Spleen (tissue), 11 donors: ENCODE data around the gene TMEM139. TPM values are rescaled to one million over a fixed set of nuclear protein-coding genes. Genes with fewer than 3 reads are reported as not detected.

Experiments
- DNase-seq: peaks from one replicate; pipeline ENCODE4 v3.0.0-alpha.2; 2020
- H3K27ac ChIP-seq, 8 donors: fragments of 200-600 bp; sonication (generic) in 7 of 8; 1 replicate in 4 of 8; 2 replicates in 4 of 8; pipeline versions ENCODE4 v1.5.0 to v1.8.0; 2016 to 2021; ENCODE audit warnings: inconsistent platforms in 4 of 8, mild to moderate bottlenecking in 4 of 8, moderate library complexity in 1 of 8
- H3K27me3 ChIP-seq, 7 donors: fragments of 200-600 bp; sonication (generic) in 6 of 7; replicated peaks in 1 of 7; 1 replicate in 4 of 7; 2 replicates in 3 of 7; pipeline versions ENCODE4 v1.5.0 to v1.8.0; 2016 to 2021; ENCODE audit warnings: inconsistent platforms in 3 of 7, mild to moderate bottlenecking in 1 of 7
- H3K36me3 ChIP-seq, 6 donors: fragments of 200-600 bp; sonication (generic) in 5 of 6; 1 replicate in 4 of 6; 2 replicates in 2 of 6; pipeline versions ENCODE4 v1.5.0 to v1.8.0; 2016 to 2021; ENCODE audit warnings: inconsistent platforms in 2 of 6
- H3K4me1 ChIP-seq, 6 donors: fragments of 200-600 bp; sonication (generic) in 5 of 6; 1 replicate in 3 of 6; 2 replicates in 3 of 6; pipeline versions ENCODE4 v1.5.0 to v1.8.0; 2016 to 2021; ENCODE audit warnings: inconsistent platforms in 3 of 6
- H3K4me3 ChIP-seq, 8 donors: fragments of 200-600 bp; sonication (generic) in 7 of 8; 1 replicate in 4 of 8; 2 replicates in 4 of 8; pipeline versions ENCODE4 v1.5.0 to v1.8.0; 2016 to 2021; ENCODE audit warnings: inconsistent platforms in 4 of 8, mild to moderate bottlenecking in 4 of 8, moderate library complexity in 2 of 8
- H3K9me3 ChIP-seq, 8 donors: fragments of 200-600 bp; sonication (generic) in 7 of 8; 1 replicate in 4 of 8; 2 replicates in 4 of 8; pipeline versions ENCODE4 v1.5.0 to v1.8.0; 2016 to 2021; ENCODE audit warnings: inconsistent platforms in 4 of 8
- POLR2A ChIP-seq, 3 donors: fragments of 450-650 bp; IDR thresholded peaks; one replicate each; pipeline ENCODE4 v1.5.1; 2017; ENCODE audit warnings: antibody characterized with exemption in 3 of 3, mild to moderate bottlenecking in 1 of 3
- POLR2AphosphoS5 ChIP-seq, 3 donors: sonication (generic); formaldehyde crosslinking; IDR thresholded peaks; one replicate each; pipeline ENCODE4 v1.5.1; 2017; ENCODE audit warnings: antibody characterized with exemption in 3 of 3
- WGBS, 5 donors: extraction: QIAGEN DNeasy Blood & Tissue Kit in 3 of 5; methylation state at CpG; one replicate each; pipeline versions ENCODE4 v1.1.5 to v1.1.7; 2013 to 2018; 5-methylcytosine and 5-hydroxymethylcytosine counted together
- intact Hi-C: fragments of 100-400 bp; cut with DNase I; formaldehyde crosslinking; loops from one replicate; pipeline ENCODE4 v1.15.0; 2023; ENCODE audit warnings: low total_unique reads
- polyA plus RNA-seq, 3 donors: library from polyadenylated mRNA; stranded (reverse); fragments of 200-250 nt; gene quantifications; one replicate each; pipeline ENCODE4 v1.2.1, GENCODE V29; 2013
- small RNA-seq, 4 donors: library from RNA; depleted of rRNA; stranded (forward); fragments of <200 nt; gene quantifications; one replicate each; pipeline ENCODE3, GENCODE V24; 2016
- total RNA-seq, 7 donors: library from RNA; depleted of rRNA in 3 of 7; stranded (reverse); fragments of >200 nt in 3 of 7; fragmentation: NEBNext Ultra II Directional in 4 of 7; extraction: Animal tissue kit (Norgen Biotek cat#: 25700) in 4 of 7; gene quantifications; one replicate each; pipeline versions ENCODE4 v1.1.0 to v1.2.1, GENCODE V29; 2016 to 2021
- TF ChIP-seq, protein P1 (sequence below), 11 experiments: fragments of 200-600 bp in 7 of 11; fragments of 450-650 bp in 4 of 11; sonication (generic) in 4 of 11; IDR thresholded peaks in 8 of 11; conservative IDR thresholded peaks in 3 of 11; 1 replicate in 7 of 11; 2 replicates in 4 of 11; pipeline versions ENCODE4 v1.4.0 to v1.8.0; 2016 to 2021; ENCODE audit warnings: antibody characterized with exemption in 11 of 11, inconsistent platforms in 4 of 11, mild to moderate bottlenecking in 1 of 11
- donor health status: healthy with polysubstance abuse.
- donor health status: DM: no; HTN: no; CAD: no; lungs with moderate emphysema.
- donor health status: DM: no; HTN: no; CAD: no.
- donor health status: Bipolar disorder and iron deficiency.
- donor health status: healthy.
- donor health status: DM: no; HTN: no; CAD: no.
- donor health status: DM: yes; HTN: yes; CAD: no.

The TMEM139 gene
- total and polyA plus RNA-seq, 10 donors, result 0.52 to 2.3 (median 1.1) TPM

GRCh38 chr7:143329471-143330170 lies 44.9 kb downstream of the TMEM139 start:
- TF ChIP-seq, protein P1, sequence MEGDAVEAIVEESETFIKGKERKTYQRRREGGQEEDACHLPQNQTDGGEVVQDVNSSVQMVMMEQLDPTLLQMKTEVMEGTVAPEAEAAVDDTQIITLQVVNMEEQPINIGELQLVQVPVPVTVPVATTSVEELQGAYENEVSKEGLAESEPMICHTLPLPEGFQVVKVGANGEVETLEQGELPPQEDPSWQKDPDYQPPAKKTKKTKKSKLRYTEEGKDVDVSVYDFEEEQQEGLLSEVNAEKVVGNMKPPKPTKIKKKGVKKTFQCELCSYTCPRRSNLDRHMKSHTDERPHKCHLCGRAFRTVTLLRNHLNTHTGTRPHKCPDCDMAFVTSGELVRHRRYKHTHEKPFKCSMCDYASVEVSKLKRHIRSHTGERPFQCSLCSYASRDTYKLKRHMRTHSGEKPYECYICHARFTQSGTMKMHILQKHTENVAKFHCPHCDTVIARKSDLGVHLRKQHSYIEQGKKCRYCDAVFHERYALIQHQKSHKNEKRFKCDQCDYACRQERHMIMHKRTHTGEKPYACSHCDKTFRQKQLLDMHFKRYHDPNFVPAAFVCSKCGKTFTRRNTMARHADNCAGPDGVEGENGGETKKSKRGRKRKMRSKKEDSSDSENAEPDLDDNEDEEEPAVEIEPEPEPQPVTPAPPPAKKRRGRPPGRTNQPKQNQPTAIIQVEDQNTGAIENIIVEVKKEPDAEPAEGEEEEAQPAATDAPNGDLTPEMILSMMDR (IDR thresholded peaks at IDR 0.05 in 8 of 11, conservative IDR thresholded peaks at IDR 0.05 in 3 of 11), result no peak
- TF ChIP-seq POLR2A (IDR thresholded peaks at IDR 0.05), result no peak
- Histone ChIP-seq H3K9me3 (no peaks in the 10 kb centered on the region), H3K36me3 (no peaks in the 10 kb centered on the region), H3K27ac (no peak overlapping the region), H3K4me3 (no peak overlapping the region), H3K27me3 (no peaks in the 10 kb centered on the region), H3K4me1 (peaks cover 0 to 18% (median 3%) of the 10 kb centered on the region in 6 donors)
- whole genome bisulfite sequencing, 5 donors, result 90 to 93% (median 91%) methylated on average over 10 of the region's 10 CpGs
- intact Hi-C loops, result no loop called here
- DNase-seq, result no peak

DNA sequence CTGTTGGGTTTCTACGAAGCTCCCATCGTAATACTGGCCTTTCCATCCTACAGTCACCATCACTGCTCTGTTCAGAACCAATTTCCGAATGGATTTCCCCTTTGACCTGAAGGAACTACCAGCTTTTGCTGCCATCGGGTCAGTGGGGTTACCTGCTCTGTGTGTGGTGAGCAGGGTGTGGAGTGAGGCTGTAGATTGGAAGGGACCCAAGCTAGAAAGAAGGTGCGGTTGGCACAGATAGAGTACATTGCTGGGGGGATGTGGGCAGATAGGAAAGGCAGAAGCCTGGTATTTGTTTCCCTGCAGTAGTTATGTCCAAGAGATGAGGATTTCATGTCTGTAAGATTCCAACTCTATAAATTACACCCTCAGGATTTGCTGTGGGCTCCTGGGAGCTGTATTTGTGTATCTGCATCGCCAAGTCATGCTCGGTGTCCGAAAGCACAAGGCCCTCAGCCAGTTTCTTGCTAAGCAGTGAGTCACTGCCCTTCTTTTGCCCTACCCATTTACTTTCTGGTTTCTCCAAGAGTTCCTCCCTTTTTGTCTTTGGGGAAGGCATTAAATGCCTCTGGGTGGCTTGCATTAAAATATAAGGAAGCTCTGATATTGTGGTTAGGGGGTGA lies 46.5 kb downstream of the TMEM139 start:
- intact Hi-C loops, result no loop called here

GRCh38 chr7:143334244-143334643 lies 49.5 kb downstream of the TMEM139 start:
- no peak for DNase-seq
- Histone ChIP-seq H3K27me3 (peaks cover 0 to 4% (median 0%) of the 10 kb centered on the region in 7 donors), H3K4me1 (no peaks in the 10 kb centered on the region), H3K36me3 (no peaks in the 10 kb centered on the region), H3K27ac (no peak overlapping the region), H3K9me3 (no peaks in the 10 kb centered on the region), H3K4me3 (no peak overlapping the region)
- intact Hi-C loops, result no loop called here
- 42 to 68% (median 55%) methylated on average over 1 of the region's 1 CpG for WGBS, 5 donors
- TF ChIP-seq, protein P1 (IDR thresholded peaks at IDR 0.05 in 8 of 11, conservative IDR thresholded peaks at IDR 0.05 in 3 of 11), result no peak
- no peak for TF ChIP-seq POLR2A (IDR thresholded peaks at IDR 0.05)
- TF ChIP-seq POLR2AphosphoS5 (IDR thresholded peaks at IDR 0.05), result no peak

More for the DNA sequence above, 46.5 kb downstream of the TMEM139 start:
- Histone ChIP-seq H3K9me3 (no peaks in the 10 kb centered on the region), H3K4me1 (peaks cover 0 to 7% (median 0%) of the 10 kb centered on the region in 6 donors), H3K4me3 (no peak overlapping the region), H3K36me3 (no peaks in the 10 kb centered on the region), H3K27ac (no peak overlapping the region), H3K27me3 (no peaks in the 10 kb centered on the region)
- DNase-seq, result no peak
- TF ChIP-seq POLR2AphosphoS5 (IDR thresholded peaks at IDR 0.05), result no peak
- WGBS, 5 donors, result 86 to 93% (median 87%) methylated on average over 8 of the region's 8 CpGs

- H3K4me3 ChIP-seq, result no peak overlapping the region
- no peak for TF ChIP-seq POLR2AphosphoS5 (IDR thresholded peaks at IDR 0.05)
- TF ChIP-seq POLR2A (IDR thresholded peaks at IDR 0.05), result no peak
- TF ChIP-seq, protein P1 (IDR thresholded peaks at IDR 0.05 in 8 of 11, conservative IDR thresholded peaks at IDR 0.05 in 3 of 11), result no peak
- 84 to 90% (median 88%) methylated on average over 3 of the region's 3 CpGs for WGBS, 5 donors
- peaks cover 0 to 5% (median 0%) of the 10 kb centered on the region in 7 donors for H3K27me3 ChIP-seq
- intact Hi-C loops, result no loop called here
- no peaks in the 10 kb centered on the region for H3K36me3 ChIP-seq
- H3K4me1 ChIP-seq, result no peaks in the 10 kb centered on the region
- no peak overlapping the region for H3K27ac ChIP-seq
- DNase-seq, result no peak
- H3K9me3 ChIP-seq, result no peaks in the 10 kb centered on the region
Measured at GRCh38 chr7:143337216-143337615, 52.5 kb downstream of the TMEM139 start.

Small RNA genes within 50 kb of the gene (small RNA-seq; reads per million reads assigned to genes)
- gene RN7SL481P, result 0 reads per million in 4 donors
- 0 reads per million in 4 donors for gene RN7SL535P

Other genes starting within 250 kb of the TMEM139 start
- gene OR6V1, start 232.6 kb upstream of the TMEM139 start, total RNA-seq, result not detected
- gene OR6V1, start 232.6 kb upstream of the TMEM139 start, polyA plus RNA-seq, result not detected
- gene PIP, start 152.9 kb upstream of the TMEM139 start, total RNA-seq, result not detected
- not detected for gene PIP, start 152.9 kb upstream of the TMEM139 start, polyA plus RNA-seq
- gene TAS2R39, start 101.5 kb upstream of the TMEM139 start, total RNA-seq, result not detected
- not detected for gene TAS2R39, start 101.5 kb upstream of the TMEM139 start, polyA plus RNA-seq
- not detected for gene TAS2R40, start 62.9 kb upstream of the TMEM139 start, total RNA-seq
- not detected for gene TAS2R40, start 62.9 kb upstream of the TMEM139 start, polyA plus RNA-seq
- gene GSTK1, start 21.5 kb upstream of the TMEM139 start, total RNA-seq, result 100 to 1,000 TPM; 194 to 247 (median 231) TPM
- 100 to 1,000 TPM; 162 to 182 (median 178) TPM for gene GSTK1, start 21.5 kb upstream of the TMEM139 start, polyA plus RNA-seq
- 10 to 100 TPM; 32.7 to 51.0 (median 43.8) TPM for gene CASP2, start 3.4 kb downstream of the TMEM139 start, total RNA-seq
- gene CASP2, start 3.4 kb downstream of the TMEM139 start, polyA plus RNA-seq, result 10 to 100 TPM in 2 of 3 donors, 1 to 10 TPM in 1; 9.9 to 14.5 (median 12.2) TPM
- under 1 TPM in 4 of 7 donors, not detected in 3; 0.07 to 0.54 (median 0.26) TPM for gene CLCN1, start 31.2 kb downstream of the TMEM139 start, total RNA-seq
- under 1 TPM; 0.06 to 0.08 (median 0.07) TPM for gene CLCN1, start 31.2 kb downstream of the TMEM139 start, polyA plus RNA-seq
- 1 to 10 TPM in 1 of 7 donors, under 1 TPM in 6; 0.20 to 1.4 (median 0.74) TPM for gene FAM131B, start 77.8 kb downstream of the TMEM139 start, total RNA-seq
- under 1 TPM; 0.04 to 0.10 (median 0.09) TPM for gene FAM131B, start 77.8 kb downstream of the TMEM139 start, polyA plus RNA-seq
- gene ZYX, start 96.4 kb downstream of the TMEM139 start, total RNA-seq, result 100 to 1,000 TPM; 104 to 439 (median 211) TPM
- gene ZYX, start 96.4 kb downstream of the TMEM139 start, polyA plus RNA-seq, result 10 to 100 TPM; 50.3 to 95.6 (median 53.6) TPM
- gene EPHA1, start 123.9 kb downstream of the TMEM139 start, total RNA-seq, result 1 to 10 TPM; 1.3 to 4.5 (median 3.8) TPM
- 1 to 10 TPM in 2 of 3 donors, under 1 TPM in 1; 0.80 to 1.5 (median 1.1) TPM for gene EPHA1, start 123.9 kb downstream of the TMEM139 start, polyA plus RNA-seq
- 1 to 10 TPM in 2 of 7 donors, under 1 TPM in 3, not detected in 2; 0.30 to 2.2 (median 0.85) TPM for gene TAS2R60, start 158.5 kb downstream of the TMEM139 start, total RNA-seq
- not detected for gene TAS2R60, start 158.5 kb downstream of the TMEM139 start, polyA plus RNA-seq
- gene TAS2R41, start 192.9 kb downstream of the TMEM139 start, total RNA-seq, result under 1 TPM in 3 of 7 donors, not detected in 4; 0.41 to 0.95 (median 0.55) TPM
- not detected for gene TAS2R41, start 192.9 kb downstream of the TMEM139 start, polyA plus RNA-seq